NCI-H2029 treated with DMSO at 0.1 percent for 48 hours (cell line): ENCODE data around the gene TNIP1.

Source experiments
- DNase-seq: peaks from one replicate; lab custom pipeline; 2025; lab: John Stamatoyannopoulos, UW

Gene TNIP1

GRCh38 chr5:151083081-151083676, 2.3 kb upstream of the TNIP1 start:
- no peak for DNase-seq

GRCh38 chr5:151082282-151082902, 1.6 kb upstream of the TNIP1 start:
- no peak for DNase-seq

- no peak for DNase-seq
These were observed 822 bp upstream of the TNIP1 start for GRCh38 chr5:151081431-151082281.

- no peak for DNase-seq
These were observed 809 bp downstream of the TNIP1 start for GRCh38 chr5:151079838-151080612.

- DNase-seq = no peak
These were observed 2.2 kb downstream of the TNIP1 start for GRCh38 chr5:151078490-151079262.

GRCh38 chr5:151077967-151078366, 2.9 kb downstream of the TNIP1 start:
- DNase-seq = no peak

- no peak for DNase-seq
These were observed 3.4 kb downstream of the TNIP1 start for GRCh38 chr5:151077419-151077818.

- no peak for DNase-seq
These were observed 4.2 kb downstream of the TNIP1 start for GRCh38 chr5:151076616-151077015.

GRCh38 chr5:151075698-151076331, 5.0 kb downstream of the TNIP1 start:
- DNase-seq = no peak

- no peak for DNase-seq
These were observed 6.3 kb downstream of the TNIP1 start for GRCh38 chr5:151074557-151074956.

- DNase-seq = no peak
These were observed 7.6 kb downstream of the TNIP1 start for GRCh38 chr5:151073280-151073679.

- no peak for DNase-seq
These were observed 8.2 kb downstream of the TNIP1 start for GRCh38 chr5:151072630-151073025.

GRCh38 chr5:151071848-151072629, 8.8 kb downstream of the TNIP1 start:
- no peak for DNase-seq

- DNase-seq = no peak
These were observed 9.8 kb downstream of the TNIP1 start for GRCh38 chr5:151071021-151071420.

- no peak for DNase-seq
These were observed 10.4 kb downstream of the TNIP1 start for GRCh38 chr5:151070449-151070848.

- DNase-seq = no peak
These were observed 12.2 kb downstream of the TNIP1 start for GRCh38 chr5:151068433-151069197.

GRCh38 chr5:151067632-151068432, 13.0 kb downstream of the TNIP1 start:
- DNase-seq = no peak

GRCh38 chr5:151066920-151067319, 13.9 kb downstream of the TNIP1 start:
- DNase-seq = no peak

- DNase-seq = no peak
These were observed 15.2 kb downstream of the TNIP1 start for GRCh38 chr5:151065609-151066008.
